DMS 273 (cell line): ENCODE measurements around the gene THEM5.

Source experiments
- DNase-seq: peaks from one replicate; lab custom pipeline; 2025; ENCODE audit not compliant: unreplicated experiment; lab: John Stamatoyannopoulos, UW

The THEM5 gene

GRCh38 chr1:151822404-151822803, 31.1 kb downstream of the THEM5 start:
- no peak for DNase-seq

GRCh38 chr1:151820940-151821339, 32.6 kb downstream of the THEM5 start:
- peak; percentile 59 for DNase-seq

GRCh38 chr1:151819976-151820623, 33.4 kb downstream of the THEM5 start:
- DNase-seq = peak; percentile 14

- DNase-seq = no peak
Measured at GRCh38 chr1:151819227-151819835, 34.2 kb downstream of the THEM5 start.

GRCh38 chr1:151817353-151817730, 36.2 kb downstream of the THEM5 start:
- DNase-seq = no peak

GRCh38 chr1:151816548-151817352, 36.8 kb downstream of the THEM5 start:
- DNase-seq = no peak

- DNase-seq = no peak
Measured at GRCh38 chr1:151815716-151816327, 37.7 kb downstream of the THEM5 start.

- DNase-seq = no peak
Measured at GRCh38 chr1:151814971-151815545, 38.5 kb downstream of the THEM5 start.

- no peak for DNase-seq
Measured at GRCh38 chr1:151814426-151814825, 39.1 kb downstream of the THEM5 start.

- DNase-seq = peak; percentile 13
Measured at GRCh38 chr1:151813271-151813977, 40.1 kb downstream of the THEM5 start.

- peak; percentile 65 for DNase-seq
Measured at GRCh38 chr1:151811181-151811580, 42.3 kb downstream of the THEM5 start.

- DNase-seq = no peak
Measured at GRCh38 chr1:151809985-151810556, 43.4 kb downstream of the THEM5 start.

- no peak for DNase-seq
Measured at GRCh38 chr1:151809290-151809984, 44.1 kb downstream of the THEM5 start.

GRCh38 chr1:151807766-151808165, 45.7 kb downstream of the THEM5 start:
- no peak for DNase-seq

GRCh38 chr1:151807131-151807530, 46.4 kb downstream of the THEM5 start:
- peak; percentile 14 for DNase-seq

- no peak for DNase-seq
Measured at GRCh38 chr1:151806170-151806569, 47.3 kb downstream of the THEM5 start.

GRCh38 chr1:151805066-151805820, 48.3 kb downstream of the THEM5 start, which contains the start of gene LINGO4:
TSS of gene LINGO4 (minus strand) at chr1:151805419. CDS start at chr1:151802704, 2,715 bp downstream.
- no peak for DNase-seq

- DNase-seq = no peak
Measured at GRCh38 chr1:151803915-151804314, 49.6 kb downstream of the THEM5 start.

GRCh38 chr1:151803164-151803563, 50.3 kb downstream of the THEM5 start:
- no peak for DNase-seq
